ENCODE measurements around the gene MOG.
A peak's percentile ranks its signal among the peaks of the same experiment; 100 is the strongest.

MOG gene

GRCh38 chr6:29675561-29675960 lies 18.7 kb downstream of the MOG start:
- DNase-seq (ENCODE audit: low read depth in 2 of 2): no peak

GRCh38 chr6:29676981-29677601 lies 20.2 kb downstream of the MOG start:
- no peak for DNase-seq (ENCODE audit: low read depth in 2 of 2)

DNA sequence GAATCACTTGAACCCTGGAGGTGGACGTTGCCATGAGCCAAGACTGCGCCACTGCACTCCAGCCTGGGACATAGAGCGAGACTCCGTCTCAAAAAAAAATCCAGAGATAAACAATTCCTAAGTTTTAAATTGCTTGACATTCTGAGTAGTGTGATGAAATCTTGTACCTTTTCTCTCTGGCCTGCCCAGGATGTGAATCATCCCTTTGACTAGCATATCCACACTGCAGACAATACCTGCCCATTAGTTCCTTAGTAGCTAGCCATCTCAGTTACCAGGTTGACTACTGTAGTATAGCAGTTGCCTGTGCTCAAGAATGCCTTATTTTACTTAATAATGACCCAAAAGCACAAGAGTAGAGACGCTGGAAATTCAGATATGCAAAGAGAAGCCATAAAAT lies 21.2 kb downstream of the MOG start:
- DNase-seq (ENCODE audit: low read depth in 2 of 2): no peak

GRCh38 chr6:29679962-29680361 lies 23.1 kb downstream of the MOG start:
- DNase-seq (ENCODE audit: low read depth in 2 of 2): no peak

DNA sequence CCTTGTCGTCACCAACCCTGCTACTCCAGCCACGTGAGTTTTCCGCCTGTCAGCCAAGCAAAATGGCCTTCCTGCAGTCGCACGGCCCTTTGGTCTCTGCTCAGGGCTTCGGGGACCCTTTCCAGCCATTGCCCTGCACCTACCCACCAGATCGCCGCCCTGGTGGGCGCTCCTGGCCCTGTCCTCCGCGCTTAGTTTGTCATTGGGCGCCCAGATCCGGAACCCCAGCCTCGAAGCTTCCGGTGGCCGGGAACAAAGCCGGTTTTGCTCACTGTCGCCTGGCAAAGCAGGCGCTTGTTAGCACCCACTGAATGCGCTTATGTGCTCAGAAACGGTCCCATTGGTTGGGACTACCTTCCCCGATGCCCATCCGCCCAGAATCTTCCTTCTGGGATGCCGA lies 23.5 kb downstream of the MOG start:
- no peak for DNase-seq (ENCODE audit: low read depth in 2 of 2)

DNA sequence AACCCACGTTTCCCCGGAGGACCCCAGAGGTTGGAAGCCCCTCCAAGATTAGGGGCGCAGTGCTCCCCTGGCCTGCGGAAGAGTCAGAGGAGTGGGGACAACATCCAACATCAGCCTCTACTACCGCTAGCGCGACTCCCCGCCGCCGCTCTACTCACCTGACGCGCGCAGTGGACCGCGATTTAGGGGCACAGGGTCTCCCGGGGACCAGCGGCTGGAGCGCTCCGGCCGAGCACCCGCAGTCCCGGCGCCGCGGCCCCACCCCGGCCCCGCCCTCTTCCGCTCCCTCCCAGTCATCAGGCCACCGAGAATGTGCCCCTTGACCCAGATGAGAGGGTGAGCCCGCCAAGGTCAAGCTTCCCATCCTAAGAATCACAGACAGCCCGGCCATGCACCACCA lies 24.0 kb downstream of the MOG start, which contains the start of gene ZFP57:
ZFP57 (minus strand) TSS at position 249 of the 400 bp plus-strand sequence. CDS start 4,149 bp downstream, outside the sequence.
- no peak for DNase-seq (ENCODE audit: low read depth in 2 of 2)

DNA sequence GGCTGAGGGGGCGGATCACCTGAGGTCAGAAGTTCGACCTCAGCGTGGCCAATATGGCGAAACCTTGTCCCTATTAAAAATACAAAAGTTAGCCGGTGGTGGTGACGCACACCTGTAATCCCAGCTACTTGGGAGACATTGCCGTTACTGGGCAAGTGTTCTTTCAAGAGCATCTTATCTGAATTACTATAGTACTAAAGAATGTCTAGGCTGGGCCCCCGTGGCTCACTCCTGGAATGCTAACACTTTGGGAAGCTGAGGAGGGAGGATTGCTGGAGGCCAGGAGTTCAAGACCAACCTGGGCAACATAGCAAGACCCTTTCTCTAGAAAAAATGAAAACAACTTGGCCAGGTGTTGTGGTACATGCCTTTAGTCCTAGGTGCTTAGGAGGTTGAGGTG lies 24.9 kb downstream of the MOG start:
- DNase-seq (ENCODE audit: low read depth in 2 of 2): no peak

GRCh38 chr6:29685718-29686326 lies 28.9 kb downstream of the MOG start:
- no peak for DNase-seq (ENCODE audit: low read depth in 2 of 2)

DNA sequence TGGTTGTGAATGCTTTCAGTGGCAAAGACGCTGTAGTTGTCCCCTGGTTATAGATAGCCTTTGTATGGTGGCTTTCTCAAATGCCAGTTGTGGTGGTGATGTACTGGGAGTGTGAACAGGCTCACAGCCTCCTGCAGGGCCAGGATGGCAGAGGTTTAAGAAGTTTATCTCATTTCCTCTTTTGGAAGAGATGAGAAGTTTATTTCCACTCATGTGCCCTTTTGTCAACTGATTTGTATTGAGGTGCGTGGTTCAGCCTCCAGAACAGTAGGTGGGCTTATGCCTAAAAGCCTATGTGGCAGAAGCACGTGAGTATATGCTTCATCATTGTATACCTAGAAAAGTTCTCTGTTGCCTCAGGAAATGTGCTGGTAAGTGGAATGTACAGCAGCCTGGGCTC lies 37.7 kb downstream of the MOG start:
- no peak for DNase-seq (ENCODE audit: low read depth in 2 of 2)

GRCh38 chr6:29696147-29697125 lies 39.5 kb downstream of the MOG start:
- DNase-seq (ENCODE audit: low read depth in 2 of 2): no peak

DNA sequence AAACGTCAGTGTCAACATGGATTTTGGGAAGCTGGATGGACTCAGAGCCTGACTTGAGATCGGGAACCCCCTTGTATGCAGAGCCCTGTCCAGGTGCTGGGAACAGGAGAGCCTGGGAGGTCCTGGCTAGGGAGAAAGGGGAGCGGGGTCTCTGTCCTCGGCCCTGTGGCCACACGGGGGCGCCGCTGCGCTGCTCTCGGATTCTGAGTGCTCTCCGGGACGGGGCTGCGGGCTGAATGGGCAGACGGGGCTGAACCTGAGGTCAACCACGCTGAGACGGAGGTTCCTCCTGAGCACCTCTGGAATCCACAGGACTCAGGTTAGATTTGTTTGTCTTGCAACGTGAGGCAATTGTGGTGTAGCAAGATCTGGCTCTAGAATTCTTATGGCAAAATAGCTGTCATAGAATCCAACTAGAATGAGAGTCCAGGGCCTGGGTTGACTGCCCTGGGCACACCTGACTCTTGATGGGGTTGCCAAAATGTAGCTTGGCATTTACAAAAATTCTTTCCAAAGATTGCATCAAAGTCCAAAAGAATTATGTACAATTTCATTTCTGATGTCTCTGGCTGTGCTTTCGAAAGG lies 45.7 kb downstream of the MOG start:
- DNase-seq (ENCODE audit: low read depth in 2 of 2): no peak

GRCh38 chr6:29705389-29706231 lies 48.7 kb downstream of the MOG start:
- DNase-seq (ENCODE audit: low read depth in 2 of 2): peak in 1 of 2 experiments; percentile 6

- DNase-seq (ENCODE audit: low read depth in 2 of 2): no peak
Observed at GRCh38 chr6:29708432-29709179, 51.7 kb downstream of the MOG start.

GRCh38 chr6:29709188-29709587 lies 52.3 kb downstream of the MOG start:
- no peak for DNase-seq (ENCODE audit: low read depth in 2 of 2)

DNA sequence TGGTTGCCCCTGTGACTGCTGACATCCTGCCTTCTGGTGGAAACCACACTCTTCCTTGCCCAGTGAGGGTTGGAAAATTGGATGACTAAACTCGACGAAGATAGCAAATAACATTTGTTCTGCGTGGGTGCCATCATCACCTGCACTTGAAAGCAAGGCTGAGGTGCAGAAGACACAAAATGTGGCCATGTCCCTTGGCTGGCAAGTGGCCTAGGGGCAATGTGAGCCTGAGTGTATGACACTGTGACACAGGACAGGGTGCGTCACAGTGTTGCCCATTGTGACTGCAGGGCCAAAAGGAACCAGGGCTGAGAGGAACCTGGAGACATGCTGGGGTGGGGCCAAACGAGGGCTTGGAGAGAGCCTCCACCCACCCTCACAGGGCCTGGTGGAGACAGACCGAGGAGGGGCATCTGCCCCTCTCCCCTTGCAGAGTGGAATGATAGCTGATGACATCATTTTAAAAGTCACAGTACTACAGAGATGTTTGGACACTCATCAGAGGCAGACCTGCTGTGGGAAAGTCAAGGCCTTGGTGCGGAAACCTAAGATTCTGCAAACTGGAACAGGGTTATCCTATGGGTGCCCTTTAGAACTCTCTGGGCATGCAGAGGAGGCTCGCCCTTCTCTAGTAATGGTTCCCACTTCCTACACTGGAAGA lies 53.5 kb downstream of the MOG start:
- DNase-seq (ENCODE audit: low read depth in 2 of 2): no peak

DNA sequence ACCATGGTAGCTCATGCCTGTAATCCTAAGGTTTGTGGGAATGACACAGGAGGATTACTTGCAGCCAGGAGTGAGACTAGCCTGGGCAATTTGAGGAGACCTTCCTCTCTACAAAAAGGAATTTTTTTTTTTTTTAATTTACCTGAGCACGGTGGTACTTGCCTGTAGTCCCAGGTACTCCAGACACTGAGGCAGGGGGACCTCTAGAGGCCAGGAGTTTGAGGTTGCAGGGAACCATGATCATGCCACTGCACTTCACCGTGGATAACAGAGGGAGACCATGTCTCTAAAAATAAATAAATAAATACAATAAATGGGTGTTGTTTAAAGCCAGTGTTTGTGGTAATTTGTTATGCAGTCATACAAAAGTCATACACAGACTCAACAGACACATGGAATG lies 64.0 kb downstream of the MOG start:
- DNase-seq (ENCODE audit: low read depth in 2 of 2): no peak

Data from fibroblast of skin of left biceps (primary cell).